ENCODE results near the gene CMC1.

The CMC1 gene

GRCh38 chr3:28295898-28296490 lies 54.6 kb downstream of the CMC1 start:
- TF ChIP-seq EZH2phosphoT487 (conservative IDR thresholded peaks at IDR 0.05; ENCODE audit: low read length), result no peak
- TF ChIP-seq, protein P1, sequence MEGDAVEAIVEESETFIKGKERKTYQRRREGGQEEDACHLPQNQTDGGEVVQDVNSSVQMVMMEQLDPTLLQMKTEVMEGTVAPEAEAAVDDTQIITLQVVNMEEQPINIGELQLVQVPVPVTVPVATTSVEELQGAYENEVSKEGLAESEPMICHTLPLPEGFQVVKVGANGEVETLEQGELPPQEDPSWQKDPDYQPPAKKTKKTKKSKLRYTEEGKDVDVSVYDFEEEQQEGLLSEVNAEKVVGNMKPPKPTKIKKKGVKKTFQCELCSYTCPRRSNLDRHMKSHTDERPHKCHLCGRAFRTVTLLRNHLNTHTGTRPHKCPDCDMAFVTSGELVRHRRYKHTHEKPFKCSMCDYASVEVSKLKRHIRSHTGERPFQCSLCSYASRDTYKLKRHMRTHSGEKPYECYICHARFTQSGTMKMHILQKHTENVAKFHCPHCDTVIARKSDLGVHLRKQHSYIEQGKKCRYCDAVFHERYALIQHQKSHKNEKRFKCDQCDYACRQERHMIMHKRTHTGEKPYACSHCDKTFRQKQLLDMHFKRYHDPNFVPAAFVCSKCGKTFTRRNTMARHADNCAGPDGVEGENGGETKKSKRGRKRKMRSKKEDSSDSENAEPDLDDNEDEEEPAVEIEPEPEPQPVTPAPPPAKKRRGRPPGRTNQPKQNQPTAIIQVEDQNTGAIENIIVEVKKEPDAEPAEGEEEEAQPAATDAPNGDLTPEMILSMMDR (IDR thresholded peaks at IDR 0.05; ENCODE audit: insufficient read depth, low read length, poor library complexity, severe bottlenecking), result no peak
- no peak overlapping the region for H3K4me3 ChIP-seq (ENCODE audit: insufficient read depth, low read length, poor library complexity, severe bottlenecking)
- H3K79me2 ChIP-seq (ENCODE audit: insufficient read depth, low read length), result no peaks in the 10 kb centered on the region
- no peaks in the 10 kb centered on the region for H3F3A ChIP-seq (ENCODE audit: insufficient read depth)
- H3K27ac ChIP-seq (ENCODE audit: low read depth, low read length), result no peak overlapping the region
- no peaks in the 10 kb centered on the region for H3K36me3 ChIP-seq (ENCODE audit: low read length)
- no peaks in the 10 kb centered on the region for H3K9me3 ChIP-seq (ENCODE audit: insufficient read depth, low read length)
- H3K9me2 ChIP-seq (replicated peaks; ENCODE audit: insufficient read depth, low read length), result no peaks in the 10 kb centered on the region
- H3K4me2 ChIP-seq (ENCODE audit: low read depth, low read length, poor library complexity, severe bottlenecking), result no peak overlapping the region
- no peaks in the 10 kb centered on the region for H3K27me3 ChIP-seq (ENCODE audit: low read length)
- no peak overlapping the region for H2AFZ ChIP-seq (ENCODE audit: low read depth, low read length, severe bottlenecking)
- no peak overlapping the region for H3K9ac ChIP-seq (ENCODE audit: low read length)
- no peaks in the 10 kb centered on the region for H4K20me1 ChIP-seq (ENCODE audit: low read depth, low read length)

DNA sequence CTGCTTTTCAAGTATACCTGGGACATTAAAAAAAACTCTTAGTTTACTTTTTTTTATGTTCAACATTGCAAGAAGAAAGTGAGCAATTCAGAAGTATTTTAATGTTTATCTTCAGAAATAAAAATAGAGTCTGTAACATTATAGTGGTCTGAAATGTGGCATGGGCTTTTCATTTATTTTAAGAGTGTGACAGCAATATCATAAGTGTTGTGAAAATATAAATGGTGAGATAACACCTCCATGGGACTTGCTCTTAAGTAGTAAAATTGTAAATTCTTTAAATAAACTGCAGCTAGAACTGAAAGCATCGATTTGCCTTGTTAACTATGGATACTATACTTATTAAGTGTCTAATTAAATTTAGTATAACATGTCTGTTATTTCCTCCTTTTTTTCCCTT lies 58.3 kb downstream of the CMC1 start:
- Histone ChIP-seq H3K9me3 (ENCODE audit: insufficient read depth, low read length) (no peaks in the 10 kb centered on the region), H3K4me3 (ENCODE audit: insufficient read depth, low read length, poor library complexity, severe bottlenecking) (no peak overlapping the region), H3K27me3 (ENCODE audit: low read length) (no peaks in the 10 kb centered on the region), H3K36me3 (ENCODE audit: low read length) (no peaks in the 10 kb centered on the region), H3K9ac (ENCODE audit: low read length) (no peak overlapping the region), H3K79me2 (ENCODE audit: insufficient read depth, low read length) (no peaks in the 10 kb centered on the region), H3F3A (ENCODE audit: insufficient read depth) (no peaks in the 10 kb centered on the region), H3K27ac (ENCODE audit: low read depth, low read length) (no peak overlapping the region), H3K9me2 (replicated peaks; ENCODE audit: insufficient read depth, low read length) (no peaks in the 10 kb centered on the region), H3K4me2 (ENCODE audit: low read depth, low read length, poor library complexity, severe bottlenecking) (no peak overlapping the region), H2AFZ (ENCODE audit: low read depth, low read length, severe bottlenecking) (no peak overlapping the region), H4K20me1 (ENCODE audit: low read depth, low read length) (no peaks in the 10 kb centered on the region)
- TF ChIP-seq, protein P1 (IDR thresholded peaks at IDR 0.05; ENCODE audit: insufficient read depth, low read length, poor library complexity, severe bottlenecking), result no peak
- no peak for TF ChIP-seq EZH2phosphoT487 (conservative IDR thresholded peaks at IDR 0.05; ENCODE audit: low read length)

DNA sequence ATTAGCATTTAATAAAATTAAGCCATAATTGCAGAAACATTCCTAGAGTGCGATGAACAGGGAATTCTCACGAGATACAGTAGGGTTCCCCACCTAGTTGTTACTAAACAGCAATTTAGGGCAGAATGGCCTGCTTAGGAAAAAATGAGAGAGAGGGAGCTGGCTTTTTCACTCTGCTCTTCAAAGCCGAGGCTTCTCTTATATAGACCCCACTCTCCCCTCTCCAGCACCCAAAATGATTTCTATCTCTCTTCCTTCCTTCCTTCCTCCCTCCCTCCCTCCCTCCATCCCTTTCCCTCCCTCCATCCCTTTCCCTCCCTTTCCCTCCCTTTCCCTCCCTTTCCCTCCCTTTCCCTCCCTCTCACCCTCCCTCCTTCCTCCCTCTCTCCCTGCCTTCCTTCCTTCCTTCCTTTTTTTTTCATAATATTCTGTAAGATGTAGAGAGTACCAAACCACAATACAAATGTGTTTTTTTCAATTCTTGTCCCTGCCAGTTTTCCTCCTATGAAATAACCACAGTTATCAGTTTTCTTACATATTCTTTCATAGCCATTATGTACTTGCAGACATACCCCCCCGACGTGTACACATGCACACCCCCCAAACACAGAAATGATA lies 59.0 kb downstream of the CMC1 start:
- no peak overlapping the region for H3K4me2 ChIP-seq (ENCODE audit: low read depth, low read length, poor library complexity, severe bottlenecking)
- H3K9me2 ChIP-seq (replicated peaks; ENCODE audit: insufficient read depth, low read length), result no peaks in the 10 kb centered on the region
- no peak overlapping the region for H3K9ac ChIP-seq (ENCODE audit: low read length)
- H3K36me3 ChIP-seq (ENCODE audit: low read length), result no peaks in the 10 kb centered on the region
- no peaks in the 10 kb centered on the region for H3K27me3 ChIP-seq (ENCODE audit: low read length)
- no peaks in the 10 kb centered on the region for H4K20me1 ChIP-seq (ENCODE audit: low read depth, low read length)
- no peaks in the 10 kb centered on the region for H3F3A ChIP-seq (ENCODE audit: insufficient read depth)
- TF ChIP-seq EZH2phosphoT487 (conservative IDR thresholded peaks at IDR 0.05; ENCODE audit: low read length), result no peak
- TF ChIP-seq, protein P1 (IDR thresholded peaks at IDR 0.05; ENCODE audit: insufficient read depth, low read length, poor library complexity, severe bottlenecking), result no peak
- H3K4me3 ChIP-seq (ENCODE audit: insufficient read depth, low read length, poor library complexity, severe bottlenecking), result no peak overlapping the region
- no peak overlapping the region for H2AFZ ChIP-seq (ENCODE audit: low read depth, low read length, severe bottlenecking)
- H3K9me3 ChIP-seq (ENCODE audit: insufficient read depth, low read length), result no peaks in the 10 kb centered on the region
- H3K27ac ChIP-seq (ENCODE audit: low read depth, low read length), result no peak overlapping the region
- no peaks in the 10 kb centered on the region for H3K79me2 ChIP-seq (ENCODE audit: insufficient read depth, low read length)
